GM08714 (cell line): Measurements from ENCODE around the gene TTLL11.

Experiments
- H3K4me3 ChIP-seq: fragments of 200-500 bp; sonication (Bioruptor generic); 2 replicates; pipeline ENCODE4 v1.5.1; 2014; ENCODE audit warnings: mild to moderate bottlenecking, low read length, inconsistent platforms
- ZNF274 ChIP-seq: IDR thresholded peaks from 2 replicates; pipeline ENCODE4 v1.6.1; 2012; ENCODE audit warnings: mild to moderate bottlenecking, low read depth, low read length

The TTLL11 gene

DNA sequence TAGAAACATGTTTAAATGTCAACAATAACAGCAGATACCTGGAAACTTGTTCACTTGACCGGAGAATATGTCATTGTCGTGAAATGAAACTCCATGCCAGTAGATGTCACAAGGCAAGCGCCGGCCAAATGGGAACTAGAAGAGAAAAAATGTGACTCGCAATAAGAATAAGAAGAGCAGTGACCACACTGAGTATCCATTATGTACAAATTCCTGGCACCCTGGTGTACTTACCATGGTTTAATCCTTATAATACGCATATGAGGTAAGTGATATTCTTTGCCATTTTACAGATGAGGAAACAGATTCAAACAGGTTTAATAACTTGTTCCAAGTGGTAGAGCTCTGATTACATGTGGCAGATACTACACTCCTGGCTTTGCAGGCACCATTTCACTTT lies 53.9 kb downstream of the TTLL11 start:
- no peak for TF ChIP-seq ZNF274
- no peak overlapping the region for H3K4me3 ChIP-seq

DNA sequence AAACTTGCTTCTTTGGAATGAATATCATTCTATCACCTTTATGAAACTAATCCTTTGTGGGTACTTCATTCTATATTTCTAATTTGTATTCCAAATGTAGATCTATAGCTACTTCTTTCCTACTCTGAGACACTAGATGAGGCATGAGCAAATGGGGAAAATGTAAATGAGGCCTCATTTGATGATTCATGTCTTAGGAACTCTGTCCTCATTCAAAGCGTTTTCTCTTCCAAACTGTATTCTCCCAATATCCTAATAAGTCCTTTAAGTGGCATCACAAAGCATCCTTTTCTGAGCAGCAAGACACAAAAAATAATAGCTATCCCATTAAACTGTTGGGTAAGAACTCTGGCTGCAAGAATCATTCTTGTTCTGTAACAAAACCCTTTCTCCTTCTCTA lies 56.1 kb downstream of the TTLL11 start:
- H3K4me3 ChIP-seq = no peak overlapping the region
- TF ChIP-seq ZNF274 = no peak

GRCh38 chr9:122036408-122036807 lies 56.7 kb downstream of the TTLL11 start:
- no peak overlapping the region for H3K4me3 ChIP-seq
- TF ChIP-seq ZNF274 = no peak

- H3K4me3 ChIP-seq = no peak overlapping the region
- no peak for TF ChIP-seq ZNF274
Observed at GRCh38 chr9:122033775-122034373, 59.2 kb downstream of the TTLL11 start.

DNA sequence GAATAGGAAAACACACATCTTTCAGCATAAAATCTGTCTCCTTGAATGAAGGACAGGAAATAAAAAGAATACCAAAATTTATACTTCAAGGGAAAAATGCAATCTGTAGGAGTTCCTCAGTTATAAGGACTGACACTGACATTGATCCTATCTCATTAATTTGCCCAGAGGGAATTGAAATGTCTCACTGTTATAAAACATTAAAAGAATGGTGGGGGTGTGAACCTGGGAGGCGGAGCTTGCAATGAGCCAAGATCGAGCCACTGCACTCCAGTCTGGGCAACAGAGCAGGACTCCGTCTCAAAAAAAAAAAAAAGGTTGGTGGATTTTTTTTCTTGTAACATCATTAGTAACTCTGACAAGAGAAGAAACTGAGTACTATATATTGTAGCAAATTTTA lies 60.8 kb downstream of the TTLL11 start:
- H3K4me3 ChIP-seq = no peak overlapping the region
- TF ChIP-seq ZNF274 = no peak

DNA sequence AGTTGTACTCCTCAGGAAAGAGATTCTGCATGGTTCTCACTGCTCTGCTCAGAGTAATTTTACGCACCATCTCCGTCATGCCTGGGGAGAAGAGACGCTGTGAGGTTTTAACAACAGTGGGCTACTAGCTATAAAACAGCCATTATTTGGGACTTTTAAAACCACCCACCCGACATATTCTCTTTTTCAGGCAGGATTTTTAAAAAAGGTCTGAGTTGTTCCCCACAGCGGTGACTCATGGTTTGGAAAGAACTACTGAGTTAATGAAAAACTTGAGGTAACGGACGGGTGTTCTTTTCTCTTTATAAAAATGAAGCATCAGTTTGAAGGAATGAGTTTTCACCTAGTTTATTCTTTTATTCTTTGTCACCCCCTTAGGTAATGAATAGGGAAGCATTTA lies 61.3 kb downstream of the TTLL11 start:
- no peak for TF ChIP-seq ZNF274
- H3K4me3 ChIP-seq = no peak overlapping the region

- TF ChIP-seq ZNF274 = no peak
- no peak overlapping the region for H3K4me3 ChIP-seq
Observed at GRCh38 chr9:122031157-122031556, 62.0 kb downstream of the TTLL11 start.

DNA sequence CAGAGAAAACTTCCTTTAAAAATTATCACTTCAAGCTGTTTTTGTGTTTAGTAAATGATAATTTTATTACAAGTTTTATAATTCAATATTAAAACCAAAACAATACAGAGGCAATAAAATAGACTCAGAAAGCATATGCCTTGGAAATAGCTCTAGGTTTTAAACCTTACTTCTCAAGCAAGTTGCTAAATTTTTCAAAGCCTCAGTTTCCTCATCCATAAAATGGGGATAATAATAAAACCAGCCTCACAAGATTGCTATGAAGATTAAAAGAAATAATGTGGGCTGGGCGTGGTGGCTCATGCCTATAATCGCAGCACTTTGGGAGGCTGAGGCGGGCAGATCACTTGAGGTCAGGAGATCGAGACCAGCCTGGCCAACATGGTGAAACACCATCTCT lies 62.8 kb downstream of the TTLL11 start:
- no peak overlapping the region for H3K4me3 ChIP-seq
- no peak for TF ChIP-seq ZNF274

- H3K4me3 ChIP-seq = no peak overlapping the region
- TF ChIP-seq ZNF274 = no peak
Observed at GRCh38 chr9:122029898-122030297, 63.2 kb downstream of the TTLL11 start.

DNA sequence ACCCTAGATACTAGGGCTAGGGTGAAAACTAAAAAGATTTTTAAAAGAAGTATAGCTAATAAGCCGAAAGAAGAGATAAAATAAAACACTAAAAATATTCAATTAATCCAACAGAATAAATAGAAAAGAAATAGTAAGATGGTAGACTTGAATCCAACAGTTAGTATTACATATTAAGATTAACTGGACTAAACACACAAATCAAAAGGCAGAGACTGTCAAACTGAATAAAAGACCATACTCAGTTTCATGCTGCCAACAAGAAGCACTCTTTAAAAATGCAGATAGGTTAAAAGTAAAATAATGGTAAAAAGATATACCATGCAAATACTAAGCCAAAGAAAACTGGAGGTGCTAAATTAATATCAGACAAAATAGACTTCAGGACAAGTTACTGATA lies 65.0 kb downstream of the TTLL11 start:
- TF ChIP-seq ZNF274 = no peak

DNA sequence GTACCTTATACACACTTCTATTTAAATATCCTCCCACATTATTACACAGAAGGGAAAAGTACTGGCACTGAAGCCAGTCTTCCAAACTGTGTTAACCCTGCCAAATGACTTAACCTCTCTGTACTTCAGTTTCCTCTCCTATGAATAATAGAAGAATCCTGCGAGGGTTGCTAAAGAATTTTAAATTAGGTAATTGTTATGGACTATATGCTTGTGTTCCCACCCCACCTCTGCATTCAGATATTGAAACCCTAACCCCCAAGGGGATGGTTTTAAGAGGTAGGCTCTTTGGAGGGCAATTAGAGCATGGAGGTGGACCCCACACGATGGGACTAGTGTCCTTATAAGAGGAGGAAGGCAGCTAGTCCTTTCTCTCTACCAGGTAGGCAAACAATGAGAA lies 72.7 kb downstream of the TTLL11 start:
- no peak for TF ChIP-seq ZNF274
- H3K4me3 ChIP-seq = no peak overlapping the region

More for the DNA sequence above, 65.0 kb downstream of the TTLL11 start:
- H3K4me3 ChIP-seq = no peak overlapping the region

DNA sequence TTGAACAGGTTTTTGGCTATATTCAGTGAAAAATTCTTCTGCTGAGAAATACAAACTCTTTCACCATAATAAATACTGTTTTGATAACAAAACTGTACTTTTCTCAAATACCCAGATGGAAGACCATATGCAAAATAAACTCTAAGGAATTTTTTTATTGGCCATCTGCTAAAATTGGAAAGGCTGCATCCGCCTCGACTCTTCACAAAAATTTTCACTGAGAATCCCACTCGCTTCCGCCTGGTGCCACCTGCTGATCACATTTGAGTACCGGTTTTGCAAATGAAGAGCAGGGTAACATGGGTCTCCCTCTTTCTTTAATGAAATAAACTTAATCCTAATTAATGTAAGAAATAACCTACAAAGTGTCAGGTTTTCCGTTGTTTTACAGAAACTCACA lies 76.4 kb downstream of the TTLL11 start:
- no peak overlapping the region for H3K4me3 ChIP-seq
- TF ChIP-seq ZNF274 = no peak

DNA sequence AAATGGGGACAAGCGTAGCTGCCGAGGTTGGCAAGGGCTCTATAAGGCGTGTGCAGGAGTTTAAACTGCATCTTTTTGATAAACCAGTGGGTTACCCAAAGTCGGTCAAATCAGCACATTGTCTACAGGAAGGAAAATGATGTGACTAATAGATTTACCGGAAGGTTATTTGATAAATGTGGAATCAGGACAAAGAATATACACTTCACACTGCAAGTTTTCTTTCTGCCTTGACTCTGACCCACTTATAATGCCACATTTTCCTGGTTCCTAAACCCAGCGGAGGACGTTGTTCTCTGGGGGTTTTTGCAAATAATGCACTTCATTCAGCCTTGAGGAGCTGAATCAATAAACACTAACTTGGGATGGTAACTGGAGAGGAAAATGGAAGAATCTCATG lies 76.8 kb downstream of the TTLL11 start:
- TF ChIP-seq ZNF274 = no peak
- H3K4me3 ChIP-seq = no peak overlapping the region

GRCh38 chr9:122015170-122015821 lies 77.8 kb downstream of the TTLL11 start:
- H3K4me3 ChIP-seq = no peak overlapping the region
- no peak for TF ChIP-seq ZNF274

DNA sequence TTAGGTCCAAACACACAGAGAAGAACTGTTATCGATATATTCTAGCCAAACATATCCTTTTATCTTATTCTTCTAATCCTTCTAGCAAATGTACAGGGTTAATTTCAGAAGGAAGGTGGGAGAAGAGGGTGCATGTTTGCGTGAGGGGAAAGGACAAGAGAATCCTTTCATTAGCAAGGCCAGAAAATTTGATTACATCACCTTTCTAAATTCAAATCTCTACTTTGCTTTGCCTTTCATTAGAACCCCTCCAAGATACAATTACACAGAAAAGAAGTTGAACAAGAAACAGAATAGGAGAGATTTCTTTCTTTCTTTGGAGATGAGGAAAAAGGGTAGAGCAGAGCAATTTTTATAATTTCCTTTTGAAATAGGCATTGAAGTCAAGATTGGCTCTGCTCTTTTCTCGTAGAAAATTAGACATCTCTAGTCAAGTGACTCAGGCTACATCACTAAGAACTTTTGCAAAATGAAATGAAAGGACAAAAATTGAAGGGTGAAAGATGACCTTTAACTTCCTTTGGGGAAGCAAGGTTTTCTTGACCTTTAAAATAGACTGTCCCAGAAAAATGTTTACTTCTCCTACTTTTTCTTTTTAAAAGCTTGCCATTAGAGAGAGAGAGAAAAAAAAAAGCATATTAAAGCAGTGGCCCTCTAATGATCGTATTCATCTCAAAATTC lies 81.2 kb downstream of the TTLL11 start:
- no peak for TF ChIP-seq ZNF274

More for the DNA sequence above, 81.2 kb downstream of the TTLL11 start:
- no peak overlapping the region for H3K4me3 ChIP-seq
